Adipocyte (in vitro differentiated cells): ENCODE data around the gene COL9A1.
"Not testable (repeated sequence)": the region's sequence is repeated elsewhere in the genome, so short reads cannot be mapped to it uniquely, and the experiment has no call there.

Experiments
- DNase-seq: peaks from one replicate; pipeline ENCODE4 v3.0.0-alpha.2; 2015; ENCODE audit warnings: low read depth
- H3K27me3 ChIP-seq: replicated peaks from 2 replicates; pipeline ENCODE4 v1.7.0; 2013; ENCODE audit warnings: mild to moderate bottlenecking, low read length, moderate library complexity; ENCODE audit not compliant: control insufficient read depth, insufficient read depth
- H3K36me3 ChIP-seq: 2 replicates; pipeline ENCODE4 v1.7.0; 2013; ENCODE audit warnings: low read length, mild to moderate bottlenecking, moderate library complexity; ENCODE audit not compliant: control insufficient read depth, insufficient read depth, severe bottlenecking
- H3K4me1 ChIP-seq: 2 replicates; pipeline ENCODE4 v1.7.0; 2013; ENCODE audit warnings: mild to moderate bottlenecking, low read length, moderate library complexity; ENCODE audit not compliant: control insufficient read depth, insufficient read depth
- H3K4me3 ChIP-seq: 2 replicates; pipeline ENCODE4 v1.7.0; 2013; ENCODE audit warnings: mild to moderate bottlenecking, low read length, moderate library complexity
- H3K9ac ChIP-seq: 2 replicates; pipeline ENCODE4 v1.7.0; 2013; ENCODE audit warnings: mild to moderate bottlenecking, low read length, moderate library complexity
- H3K9me3 ChIP-seq: 2 replicates; pipeline ENCODE4 v1.7.0; 2013; ENCODE audit warnings: mild to moderate bottlenecking, low read length, moderate library complexity; ENCODE audit not compliant: control insufficient read depth

Gene COL9A1

GRCh38 chr6:70315079-70315751 is 12.3 kb upstream of the COL9A1 start:
- Histone ChIP-seq H3K27me3 (peaks cover 52% of the 10 kb centered on the region), H3K9ac (no peak overlapping the region), H3K9me3 (no peaks in the 10 kb centered on the region), H3K36me3 (no peaks in the 10 kb centered on the region), H3K4me1 (no peaks in the 10 kb centered on the region), H3K4me3 (no peak overlapping the region)
- DNase-seq = no peak

DNA sequence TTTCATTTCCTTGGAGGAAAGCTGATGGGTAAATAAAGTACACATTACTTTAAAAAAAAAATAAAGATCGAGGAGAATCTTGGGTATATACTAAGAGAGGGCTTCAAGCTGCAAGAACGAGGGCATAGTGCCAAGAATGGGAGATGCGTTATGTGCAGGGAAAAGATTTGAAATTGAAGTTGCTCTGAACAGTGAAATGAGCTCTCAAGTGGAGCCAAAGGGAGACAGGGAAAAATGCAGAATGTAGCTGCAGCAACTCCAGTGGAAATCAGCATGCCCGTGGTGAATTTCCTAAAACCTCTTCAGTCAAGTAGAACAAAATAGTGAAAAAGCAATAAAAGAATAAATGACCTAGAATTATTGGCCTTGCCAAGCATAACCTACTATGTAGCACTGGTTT is 11.4 kb upstream of the COL9A1 start:
- no peaks in the 10 kb centered on the region for H3K4me1 ChIP-seq
- no peak for DNase-seq
- no peak overlapping the region for H3K4me3 ChIP-seq
- no peaks in the 10 kb centered on the region for H3K36me3 ChIP-seq
- H3K9me3 ChIP-seq = no peaks in the 10 kb centered on the region
- H3K27me3 ChIP-seq = peaks cover 59% of the 10 kb centered on the region
- no peak overlapping the region for H3K9ac ChIP-seq

- Histone ChIP-seq H3K27me3 (peaks cover 59% of the 10 kb centered on the region), H3K36me3 (no peaks in the 10 kb centered on the region), H3K4me1 (no peaks in the 10 kb centered on the region), H3K4me3 (no peak overlapping the region), H3K9me3 (no peaks in the 10 kb centered on the region), H3K9ac (no peak overlapping the region)
- DNase-seq = peak; percentile 33
These were observed 9.4 kb upstream of the COL9A1 start for GRCh38 chr6:70312165-70312745.

DNA sequence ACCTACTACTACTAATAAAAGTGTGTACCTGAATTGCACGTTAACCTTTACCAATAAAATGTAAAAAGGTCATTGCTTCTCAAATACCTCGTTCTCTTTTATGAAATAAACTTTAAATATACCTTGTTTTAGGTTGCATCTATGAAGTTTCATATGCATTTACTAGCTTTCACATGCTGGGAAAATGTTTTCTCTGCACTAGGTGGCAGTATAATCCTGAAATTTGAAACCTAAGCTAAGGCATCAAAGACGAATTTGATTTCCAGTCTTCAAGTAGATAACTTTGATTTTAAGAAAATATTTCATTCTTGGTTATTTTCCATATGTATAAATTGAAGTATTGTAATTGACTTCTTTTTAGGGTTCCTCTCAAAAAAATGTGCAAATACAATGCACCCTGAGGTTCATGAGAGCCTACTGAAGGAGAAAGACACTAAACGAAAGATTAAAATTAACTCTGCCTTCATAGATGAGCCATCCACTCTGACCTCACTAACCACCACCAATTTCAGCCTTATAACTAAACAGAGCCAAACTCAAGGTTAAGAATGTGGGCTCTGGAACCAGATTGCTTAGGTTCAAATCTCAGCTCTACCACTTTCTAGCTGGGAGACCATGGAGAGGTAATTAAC is 7.3 kb upstream of the COL9A1 start:
- Histone ChIP-seq H3K27me3 (peaks cover 60% of the 10 kb centered on the region), H3K9ac (no peak overlapping the region), H3K4me1 (no peaks in the 10 kb centered on the region), H3K4me3 (no peak overlapping the region), H3K9me3 (no peaks in the 10 kb centered on the region), H3K36me3 (no peaks in the 10 kb centered on the region)
- peak; percentile 71 for DNase-seq

DNA sequence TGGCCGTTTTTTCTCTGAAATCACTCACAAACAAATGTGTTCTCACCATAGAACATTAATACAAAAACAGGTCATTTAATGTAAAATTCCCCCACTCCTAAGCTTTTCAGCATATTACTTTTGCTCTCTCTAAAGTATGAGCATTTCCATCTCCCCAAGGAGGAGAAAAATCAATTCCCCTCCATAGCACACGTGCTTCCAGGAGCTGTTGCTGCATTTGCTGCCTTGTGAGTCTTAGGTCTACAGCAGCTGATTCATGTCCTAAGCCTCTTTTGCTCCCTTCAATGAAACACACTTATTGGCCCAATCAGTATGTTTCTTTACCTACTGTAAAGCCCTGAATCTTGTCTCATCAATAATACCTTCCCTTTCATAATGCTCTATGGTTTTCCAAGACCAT is 6.4 kb upstream of the COL9A1 start:
- no peaks in the 10 kb centered on the region for H3K4me1 ChIP-seq
- no peak for DNase-seq
- no peaks in the 10 kb centered on the region for H3K36me3 ChIP-seq
- peaks cover 58% of the 10 kb centered on the region for H3K27me3 ChIP-seq
- H3K4me3 ChIP-seq = no peak overlapping the region
- H3K9me3 ChIP-seq = no peaks in the 10 kb centered on the region
- H3K9ac ChIP-seq = no peak overlapping the region

DNA sequence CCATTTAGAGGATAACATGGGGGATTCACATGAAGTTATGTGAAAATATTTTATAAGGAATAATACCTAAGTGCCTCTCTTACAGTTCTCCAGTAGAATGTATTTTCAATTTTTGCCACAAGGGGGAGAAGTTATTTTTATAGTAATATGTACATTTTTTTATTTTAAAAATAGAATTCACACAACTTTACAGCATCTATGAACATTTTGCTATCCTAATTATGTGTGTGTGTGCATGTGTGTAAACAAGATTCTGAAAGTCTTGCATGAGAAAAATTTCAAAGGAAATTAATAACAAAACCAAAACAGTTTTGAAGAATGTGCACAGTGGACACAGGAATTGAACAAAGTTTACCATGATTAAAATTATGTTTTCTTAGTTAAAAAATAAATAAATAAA is 5.3 kb upstream of the COL9A1 start:
- peaks cover 58% of the 10 kb centered on the region for H3K27me3 ChIP-seq
- H3K9me3 ChIP-seq, H3K4me1 ChIP-seq, DNase-seq, H3K4me3 ChIP-seq, H3K9ac ChIP-seq, H3K36me3 ChIP-seq: not testable (repeated sequence)

GRCh38 chr6:70307008-70307407 is 4.1 kb upstream of the COL9A1 start:
- H3K27me3 ChIP-seq = peaks cover 62% of the 10 kb centered on the region
- H3K36me3 ChIP-seq = no peaks in the 10 kb centered on the region
- no peak overlapping the region for H3K9ac ChIP-seq
- DNase-seq = no peak
- no peak overlapping the region for H3K4me3 ChIP-seq
- H3K4me1 ChIP-seq = no peaks in the 10 kb centered on the region
- H3K9me3 ChIP-seq = no peaks in the 10 kb centered on the region

DNA sequence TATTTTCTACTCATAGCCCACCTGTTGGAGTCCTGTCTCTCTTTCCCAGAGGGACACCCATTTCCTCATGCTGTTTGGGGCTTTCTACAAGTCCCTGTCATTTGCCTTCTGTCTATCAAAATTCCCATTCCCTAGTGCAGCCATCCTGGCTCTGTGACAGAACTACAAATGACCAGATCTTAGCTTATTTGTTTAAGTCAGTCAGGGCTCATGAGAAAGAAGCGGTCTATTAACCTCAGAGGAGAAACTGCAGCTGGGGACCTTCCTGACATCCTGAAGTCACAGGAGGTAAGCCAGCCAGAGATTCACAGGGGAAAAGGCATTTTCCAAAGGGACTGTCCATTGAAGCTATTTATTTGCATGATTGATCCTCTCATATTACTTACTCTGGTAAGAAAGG is 1.7 kb upstream of the COL9A1 start:
- no peak overlapping the region for H3K4me3 ChIP-seq
- H3K4me1 ChIP-seq = no peaks in the 10 kb centered on the region
- H3K27me3 ChIP-seq = peaks cover 49% of the 10 kb centered on the region
- H3K9me3 ChIP-seq = no peaks in the 10 kb centered on the region
- no peak overlapping the region for H3K9ac ChIP-seq
- no peaks in the 10 kb centered on the region for H3K36me3 ChIP-seq
- DNase-seq = no peak

GRCh38 chr6:70299456-70299855 is 3.4 kb downstream of the COL9A1 start:
- Histone ChIP-seq H3K9me3 (no peaks in the 10 kb centered on the region), H3K4me1 (no peaks in the 10 kb centered on the region), H3K27me3 (peaks cover 33% of the 10 kb centered on the region), H3K36me3 (no peaks in the 10 kb centered on the region), H3K9ac (no peak overlapping the region), H3K4me3 (no peak overlapping the region)
- DNase-seq = no peak

DNA sequence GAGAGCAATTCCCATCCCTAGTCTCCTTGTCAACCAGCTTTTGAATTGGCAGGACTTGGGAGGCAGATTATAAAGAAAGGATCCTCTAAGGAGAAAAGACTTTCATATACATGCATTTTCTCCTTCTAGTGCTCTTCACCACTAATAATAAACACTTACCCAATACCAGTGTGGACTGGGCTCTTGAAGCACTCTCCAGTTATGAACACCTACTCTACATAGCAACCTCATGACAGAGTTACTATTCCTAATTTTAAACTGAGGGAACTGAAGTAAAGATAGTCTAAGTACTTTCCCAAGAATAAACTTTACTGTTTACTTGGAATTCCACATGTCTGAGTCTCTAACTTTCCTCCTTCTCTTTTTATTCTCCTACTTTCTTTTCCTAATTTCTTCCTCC is 4.8 kb downstream of the COL9A1 start:
- no peak overlapping the region for H3K9ac ChIP-seq
- H3K9me3 ChIP-seq = no peaks in the 10 kb centered on the region
- peaks cover 21% of the 10 kb centered on the region for H3K27me3 ChIP-seq
- H3K4me3 ChIP-seq = no peak overlapping the region
- no peaks in the 10 kb centered on the region for H3K36me3 ChIP-seq
- H3K4me1 ChIP-seq = no peaks in the 10 kb centered on the region
- DNase-seq = no peak

GRCh38 chr6:70292193-70292592 is 10.7 kb downstream of the COL9A1 start:
- Histone ChIP-seq H3K36me3 (no peaks in the 10 kb centered on the region), H3K9me3 (no peaks in the 10 kb centered on the region), H3K27me3 (peaks cover 32% of the 10 kb centered on the region), H3K4me3 (no peak overlapping the region), H3K9ac (no peak overlapping the region), H3K4me1 (no peaks in the 10 kb centered on the region)
- no peak for DNase-seq
